Peyer's patch (tissue), 4 donors: Measurements from ENCODE around the gene C9. TPM values are rescaled to one million over a fixed set of nuclear protein-coding genes. Genes with fewer than 3 reads are reported as not detected.
A peak's percentile ranks its signal among the peaks of the same experiment; 100 is the strongest.
"Not testable (repeated sequence)": the region's sequence is repeated elsewhere in the genome, so short reads cannot be mapped to it uniquely, and the experiment has no call there.

ENCODE experiments used
- DNase-seq, 3 donors: peaks; one replicate each; pipeline ENCODE4 v3.0.0-alpha.2; 2017 to 2019
- H3K27ac ChIP-seq, 4 donors: fragments of 200-600 bp; sonication (generic); one replicate each; pipeline ENCODE4 v1.5.1; 2016 to 2019
- H3K27me3 ChIP-seq, 2 donors: fragments of 200-600 bp; sonication (generic); one replicate each; pipeline ENCODE4 v1.5.1; 2019
- H3K36me3 ChIP-seq, 3 donors: fragments of 200-600 bp; sonication (generic); one replicate each; pipeline ENCODE4 v1.5.1; 2016 to 2019
- H3K4me1 ChIP-seq, 4 donors: fragments of 200-600 bp; sonication (generic); one replicate each; pipeline ENCODE4 v1.5.1; 2016 to 2019
- H3K4me3 ChIP-seq, 4 donors: fragments of 200-600 bp; sonication (generic); 1 replicate in 3 of 4; 2 replicates in 1 of 4; pipeline ENCODE4 v1.5.1; 2016 to 2019; ENCODE audit warnings: mild to moderate bottlenecking in 1 of 4
- H3K9me3 ChIP-seq, 4 donors: fragments of 200-600 bp; sonication (generic); one replicate each; pipeline ENCODE4 v1.5.1; 2016 to 2019; ENCODE audit warnings: mild to moderate bottlenecking in 1 of 4
- CTCF ChIP-seq, 6 experiments: fragments of 450-650 bp in 4 of 6; fragments of 200-600 bp in 2 of 6; sonication (generic) in 1 of 6; IDR thresholded peaks; one replicate each; pipeline ENCODE4 v1.5.1; 2017 to 2019; ENCODE audit warnings: antibody characterized with exemption in 6 of 6, mild to moderate bottlenecking in 3 of 6, moderate library complexity in 1 of 6
- POLR2A ChIP-seq, 2 donors: fragments of 450-650 bp; IDR thresholded peaks; one replicate each; pipeline ENCODE4 v1.5.1; 2017; ENCODE audit warnings: antibody characterized with exemption in 2 of 2, mild to moderate bottlenecking in 2 of 2, moderate library complexity in 2 of 2
- total RNA-seq, 4 donors: library from RNA; depleted of rRNA; stranded (reverse); fragments of >200 nt; gene quantifications; one replicate each; pipeline ENCODE4 v1.1.0, GENCODE V29; 2016

C9 gene
- total RNA-seq, 4 donors from 2014 or later, result not detected

- no peaks in the 10 kb centered on the region for H3K36me3 ChIP-seq
- H3K27ac ChIP-seq, result no peak overlapping the region
- TF ChIP-seq CTCF (IDR thresholded peaks at IDR 0.05) (no peak), POLR2A (IDR thresholded peaks at IDR 0.05) (no peak)
- peaks cover 0 to 8% (median 0%) of the 10 kb centered on the region in 4 donors for H3K4me1 ChIP-seq
- DNase-seq, result no peak
- H3K4me3 ChIP-seq, result no peak overlapping the region
- no peaks in the 10 kb centered on the region for H3K9me3 ChIP-seq
- H3K27me3 ChIP-seq, result no peaks in the 10 kb centered on the region
Measured at GRCh38 chr5:39409033-39409432, 44.7 kb upstream of the C9 start.

- Histone ChIP-seq H3K27ac (no peak overlapping the region), H3K4me3 (no peak overlapping the region), H3K4me1 (peaks cover 0 to 15% (median 5%) of the 10 kb centered on the region in 4 donors), H3K36me3 (no peaks in the 10 kb centered on the region), H3K27me3 (no peaks in the 10 kb centered on the region), H3K9me3 (no peaks in the 10 kb centered on the region)
- no peak for DNase-seq
- TF ChIP-seq POLR2A (IDR thresholded peaks at IDR 0.05), result no peak
- no peak for TF ChIP-seq CTCF (IDR thresholded peaks at IDR 0.05)
Measured at GRCh38 chr5:39405083-39405843, 41.0 kb upstream of the C9 start.

GRCh38 chr5:39403761-39404160, 39.5 kb upstream of the C9 start:
- DNase-seq, H3K27me3 ChIP-seq, H3K4me3 ChIP-seq, H3K36me3 ChIP-seq, H3K9me3 ChIP-seq, H3K27ac ChIP-seq: not testable (repeated sequence)
- peaks cover 0 to 28% (median 5%) of the 10 kb centered on the region in 4 donors for H3K4me1 ChIP-seq

- not testable (repeated sequence) for H3K9me3 ChIP-seq, DNase-seq, H3K27me3 ChIP-seq, H3K4me3 ChIP-seq, H3K36me3 ChIP-seq
- H3K4me1 ChIP-seq, result peaks cover 0 to 33% (median 5%) of the 10 kb centered on the region in 4 donors
- peak overlapping the region in 2 of 4 donors; percentile 7 to 32 for H3K27ac ChIP-seq
Measured at GRCh38 chr5:39402140-39402539, 37.8 kb upstream of the C9 start.

GRCh38 chr5:39400713-39401578, 36.7 kb upstream of the C9 start:
- H3K9me3 ChIP-seq, result no peaks in the 10 kb centered on the region
- no peaks in the 10 kb centered on the region for H3K27me3 ChIP-seq
- peak overlapping the region in 3 of 4 donors; percentile 62 to 78 (median 73) for H3K27ac ChIP-seq
- DNase-seq, result peak in 1 of 3 donors; percentile 57
- peaks cover 0 to 33% (median 5%) of the 10 kb centered on the region in 4 donors for H3K4me1 ChIP-seq
- no peak overlapping the region for H3K4me3 ChIP-seq
- no peaks in the 10 kb centered on the region for H3K36me3 ChIP-seq
- TF ChIP-seq CTCF (IDR thresholded peaks at IDR 0.05), result no peak
- TF ChIP-seq POLR2A (IDR thresholded peaks at IDR 0.05), result no peak

GRCh38 chr5:39399135-39400036, 35.1 kb upstream of the C9 start:
- TF ChIP-seq CTCF (IDR thresholded peaks at IDR 0.05) (no peak), POLR2A (IDR thresholded peaks at IDR 0.05) (no peak)
- Histone ChIP-seq H3K4me3 (no peak overlapping the region), H3K36me3 (no peaks in the 10 kb centered on the region), H3K4me1 (peaks cover 0 to 33% (median 5%) of the 10 kb centered on the region in 4 donors), H3K27me3 (no peaks in the 10 kb centered on the region), H3K9me3 (no peaks in the 10 kb centered on the region), H3K27ac (peak overlapping the region; percentile 47 to 78 (median 68))
- DNase-seq, result no peak
